ENCODE measurements around the gene PDPR.
"Not testable (repeated sequence)": the region's sequence is repeated elsewhere in the genome, so short reads cannot be mapped to it uniquely, and the experiment has no call there.

PDPR gene

DNA sequence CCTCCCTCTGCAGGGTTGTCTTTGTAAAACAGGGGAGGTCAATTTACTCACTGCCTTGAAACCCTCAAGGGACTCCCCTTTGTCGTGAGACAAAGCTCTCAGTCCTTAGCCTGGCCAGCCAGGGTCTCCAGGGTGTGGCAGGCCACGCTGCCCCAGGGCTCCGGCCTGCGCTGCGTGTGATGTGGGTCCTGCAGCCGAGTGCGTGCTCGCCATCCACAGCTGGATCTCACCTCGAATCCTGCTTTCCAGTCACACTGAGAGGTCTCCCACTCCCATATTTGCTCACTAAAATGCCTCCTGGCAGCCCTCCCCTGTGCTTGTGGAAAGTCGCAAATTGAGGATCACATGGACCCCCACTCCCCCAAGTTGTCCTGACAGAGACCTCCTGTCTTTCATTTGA, 49.5 kb downstream of the PDPR start:
- DNase-seq, result no peak

GRCh38 chr16:70166688-70167087, 52.6 kb downstream of the PDPR start:
- DNase-seq, result not testable (repeated sequence)

GRCh38 chr16:70173212-70173837, 59.2 kb downstream of the PDPR start, which contains the start of gene CLEC18C:
TSS of gene CLEC18C (plus strand) at chr16:70173787. CDS start at chr16:70174279, 492 bp downstream.
- DNase-seq, result not testable (repeated sequence)

DNA sequence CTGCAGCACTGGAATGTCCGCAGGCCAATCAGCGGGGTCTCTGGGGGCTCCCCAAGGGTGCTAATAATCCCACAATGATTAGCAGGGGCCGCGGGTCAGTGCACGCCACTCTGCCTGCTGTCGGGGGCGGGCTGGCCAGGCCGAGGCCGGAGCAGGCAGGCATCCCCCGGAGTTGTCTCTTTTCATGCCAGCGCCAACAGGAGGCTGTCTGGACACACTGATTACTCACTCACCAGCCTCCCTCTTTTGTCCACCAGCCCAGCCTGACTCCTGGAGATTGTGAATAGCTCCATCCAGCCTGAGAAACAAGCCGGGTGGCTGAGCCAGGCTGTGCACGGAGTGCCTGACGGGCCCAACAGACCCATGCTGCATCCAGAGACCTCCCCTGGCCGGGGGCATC, 59.8 kb downstream of the PDPR start:
- DNase-seq, result not testable (repeated sequence)

- not testable (repeated sequence) for DNase-seq
Measured at GRCh38 chr16:70174387-70174932, 60.3 kb downstream of the PDPR start.

- not testable (repeated sequence) for DNase-seq
Measured at GRCh38 chr16:70187858-70188607, 73.9 kb downstream of the PDPR start.

GRCh38 chr16:70188608-70188915, 74.4 kb downstream of the PDPR start:
- DNase-seq, result not testable (repeated sequence)

- DNase-seq, result not testable (repeated sequence)
Measured at GRCh38 chr16:70190574-70190973, 76.4 kb downstream of the PDPR start.

GRCh38 chr16:70196683-70197300, 82.7 kb downstream of the PDPR start:
- DNase-seq, result not testable (repeated sequence)

DNA sequence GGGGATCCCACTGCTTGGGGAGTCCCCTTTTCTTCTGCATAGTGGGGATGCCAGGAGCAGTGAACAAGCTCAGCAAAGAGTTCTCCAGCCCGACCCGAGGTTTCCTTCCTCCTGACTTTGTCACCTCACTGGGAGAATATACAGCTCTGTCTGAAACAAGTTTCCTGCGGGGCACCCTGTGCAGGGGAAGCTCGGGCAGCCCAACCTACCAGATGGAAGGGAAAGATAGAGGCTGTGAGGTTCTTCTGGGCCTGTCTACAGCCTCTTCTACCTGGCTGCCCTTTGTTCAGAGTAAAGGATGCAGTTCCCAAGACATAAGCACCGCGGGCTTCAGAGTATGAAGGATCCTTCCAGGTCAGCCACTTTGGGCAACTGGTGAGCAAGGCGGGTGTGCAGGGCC, 83.5 kb downstream of the PDPR start:
- DNase-seq, result not testable (repeated sequence)

DNA sequence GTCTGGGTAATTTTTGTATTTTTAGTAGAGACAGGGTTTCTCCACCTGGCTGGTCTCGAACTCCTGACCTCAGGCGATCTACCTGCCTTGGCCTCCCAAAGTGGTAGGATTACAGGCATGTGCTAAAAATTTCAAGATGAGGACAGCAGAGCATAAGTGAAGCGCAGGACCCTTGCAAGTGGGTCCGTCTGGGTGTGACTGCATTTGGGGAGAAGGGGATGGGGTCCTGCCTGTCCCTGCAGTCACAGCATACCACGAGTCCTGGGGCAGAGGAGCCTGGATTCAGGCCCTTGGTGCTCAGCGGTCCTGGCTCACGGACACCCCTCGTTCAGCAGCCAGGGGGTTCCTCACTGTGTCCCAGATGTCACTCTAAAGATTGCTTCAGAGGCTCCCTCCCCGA, 84.1 kb downstream of the PDPR start:
- DNase-seq, result not testable (repeated sequence)

- DNase-seq, result not testable (repeated sequence)
Measured at GRCh38 chr16:70198666-70199065, 84.5 kb downstream of the PDPR start.

DNA sequence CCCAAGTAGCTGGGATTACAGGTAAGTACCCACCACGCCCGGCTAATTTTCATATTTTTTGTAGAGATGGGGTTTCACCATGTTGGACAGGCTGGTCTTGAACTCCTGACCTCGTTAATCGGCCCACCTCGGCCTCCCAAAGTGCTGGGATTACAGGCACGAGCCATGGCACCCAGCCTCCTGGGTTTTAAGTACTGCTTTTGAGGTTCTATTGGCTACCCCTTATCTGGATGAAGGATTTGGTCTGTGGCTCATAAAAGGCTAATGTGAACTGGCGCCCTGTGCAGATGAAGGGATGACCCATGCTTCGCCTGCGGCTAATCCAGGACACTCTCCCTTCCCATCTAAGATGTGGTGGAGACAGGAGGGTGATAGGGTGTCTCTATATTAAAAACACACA, 85.0 kb downstream of the PDPR start:
- not testable (repeated sequence) for DNase-seq

DNA sequence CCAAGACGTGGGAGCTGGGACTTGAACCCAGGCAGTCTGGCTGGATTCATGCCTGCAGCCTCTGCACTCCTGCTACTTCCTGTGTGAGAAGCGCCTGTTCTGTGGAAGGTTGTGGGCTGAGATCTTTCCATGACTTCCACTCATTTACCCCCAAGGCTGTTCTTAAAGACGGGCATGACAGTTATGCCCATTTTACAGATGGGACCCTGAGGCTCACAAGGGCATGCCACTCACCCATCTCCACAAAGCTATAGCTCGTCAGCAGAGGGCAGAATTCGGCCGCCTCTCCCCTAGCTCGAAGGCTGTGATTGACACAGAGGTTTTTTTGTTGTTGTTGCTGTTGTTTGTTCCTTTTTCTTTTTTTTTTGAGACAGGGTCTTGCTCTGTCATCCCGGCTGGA, 85.9 kb downstream of the PDPR start:
- not testable (repeated sequence) for DNase-seq

GRCh38 chr16:70203508-70203907, 89.4 kb downstream of the PDPR start:
- DNase-seq, result not testable (repeated sequence)

DNA sequence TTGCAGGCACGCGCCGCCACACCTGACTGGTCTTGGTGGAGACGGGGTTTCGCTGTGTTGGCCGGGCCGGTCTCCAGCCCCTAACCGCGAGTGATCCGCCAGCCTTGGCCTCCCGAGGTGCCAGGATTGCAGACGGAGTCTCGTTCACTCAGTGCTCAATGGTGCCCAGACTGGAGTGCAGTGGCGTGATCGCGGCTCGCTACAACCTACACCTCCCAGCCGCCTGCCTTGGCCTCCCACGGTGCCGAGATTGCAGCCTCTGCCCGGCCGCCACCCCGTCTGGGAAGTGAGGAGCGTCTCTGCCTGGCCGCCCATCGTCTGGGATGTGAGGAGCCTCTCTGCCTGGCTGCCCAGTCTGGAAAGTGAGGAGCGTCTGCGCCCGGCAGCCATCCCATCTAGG, 89.9 kb downstream of the PDPR start:
- DNase-seq, result not testable (repeated sequence)

DNA sequence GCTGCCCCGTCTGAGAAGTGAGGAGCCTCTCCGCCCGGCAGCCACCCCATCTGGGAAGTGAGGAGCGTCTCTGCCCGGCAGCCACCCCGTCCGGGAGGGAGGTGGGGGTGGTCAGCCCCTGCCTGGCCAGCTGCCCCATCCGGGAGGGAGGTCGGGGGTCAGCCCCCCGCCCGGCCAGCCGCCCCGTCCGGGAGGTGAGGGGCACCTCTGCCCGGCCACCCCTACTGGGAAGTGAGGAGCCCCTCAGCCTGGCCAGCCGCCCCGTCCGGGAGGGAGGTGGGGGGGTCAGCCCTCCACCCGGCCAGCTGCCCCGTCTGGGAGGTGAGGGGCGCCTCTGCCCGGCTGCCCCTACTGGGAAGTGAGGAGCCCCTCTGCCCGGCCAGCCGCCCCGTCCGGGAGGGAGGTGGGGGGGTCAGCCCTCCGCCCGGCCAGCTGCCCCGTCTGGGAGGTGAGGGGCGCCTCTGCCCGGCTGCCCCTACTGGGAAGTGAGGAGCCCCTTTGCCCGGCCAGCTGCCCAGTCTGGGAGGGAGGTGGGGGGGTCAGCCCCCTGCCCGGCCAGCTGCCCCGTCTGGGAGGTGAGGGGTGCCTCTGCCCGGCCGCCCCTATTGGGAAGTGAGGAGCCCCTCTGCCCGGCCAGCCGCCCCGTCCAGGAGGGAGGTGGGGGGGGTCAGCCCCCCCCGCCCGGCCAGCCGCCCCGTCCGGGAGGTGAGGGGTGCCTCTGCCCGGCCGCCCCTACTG, 90.7 kb downstream of the PDPR start:
- not testable (repeated sequence) for DNase-seq

GRCh38 chr16:70206382-70206781, 92.2 kb downstream of the PDPR start:
- not testable (repeated sequence) for DNase-seq
